ENCODE results near the gene CEP112. TPM values are rescaled to one million over a fixed set of nuclear protein-coding genes. Genes with fewer than 3 reads are reported as not detected.

The CEP112 gene
- total and polyA plus RNA-seq, 2 of the 4 experiments (the other 2 are of a cell fraction), result 2.5 to 5.6 TPM

DNA sequence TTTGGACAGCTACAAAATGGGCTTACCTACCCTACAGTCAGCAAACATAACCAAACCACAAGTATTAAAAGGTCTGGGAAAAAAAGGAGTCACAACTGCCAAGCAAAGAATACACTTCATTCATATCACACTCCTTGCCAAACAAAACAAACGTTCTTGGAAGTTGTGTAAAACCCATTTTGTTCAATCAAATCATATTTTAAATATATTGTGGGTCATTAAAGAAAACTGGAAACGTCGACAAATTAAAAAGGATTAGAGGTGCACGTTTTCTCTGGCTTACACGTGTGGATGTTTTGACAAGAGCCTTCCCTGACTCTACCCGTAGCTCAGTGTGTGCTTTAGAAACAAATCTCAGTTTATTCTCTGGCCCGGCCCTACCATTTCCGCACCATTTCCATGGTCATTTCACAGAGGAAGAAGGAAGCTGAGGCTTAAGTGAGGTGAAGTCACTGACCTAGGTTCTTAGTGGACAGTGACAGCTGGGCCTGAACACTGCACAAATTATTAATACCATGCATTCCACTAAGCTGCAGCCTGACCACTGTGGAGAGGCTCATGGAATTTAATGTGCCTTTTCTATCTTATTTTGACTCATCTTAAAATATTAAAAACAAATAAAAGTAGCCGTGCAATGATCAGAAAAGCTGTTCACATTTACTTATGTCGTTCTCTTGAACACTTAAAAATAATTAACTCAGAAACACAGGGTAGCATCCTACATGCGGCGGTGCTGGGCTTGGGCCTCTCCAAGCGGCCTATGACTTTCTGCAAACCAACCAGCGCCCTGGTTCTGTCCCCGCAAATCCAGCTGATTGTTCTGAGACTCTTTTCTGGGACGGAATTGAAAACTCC lies 968 bp downstream of the CEP112 start (continued):
- TF ChIP-seq CHD1 (IDR thresholded peaks at IDR 0.05; ENCODE audit: low read depth, low read length), result no peak
- no peak for TF ChIP-seq CEBPB (IDR thresholded peaks at IDR 0.05; ENCODE audit: low read depth, low read length)
- no peak for TF ChIP-seq RFX5 (IDR thresholded peaks at IDR 0.05; ENCODE audit: low read depth, low read length)
- no peak for TF ChIP-seq POLR2A (IDR thresholded peaks at IDR 0.05; ENCODE audit: low read depth, low read length)

DNA sequence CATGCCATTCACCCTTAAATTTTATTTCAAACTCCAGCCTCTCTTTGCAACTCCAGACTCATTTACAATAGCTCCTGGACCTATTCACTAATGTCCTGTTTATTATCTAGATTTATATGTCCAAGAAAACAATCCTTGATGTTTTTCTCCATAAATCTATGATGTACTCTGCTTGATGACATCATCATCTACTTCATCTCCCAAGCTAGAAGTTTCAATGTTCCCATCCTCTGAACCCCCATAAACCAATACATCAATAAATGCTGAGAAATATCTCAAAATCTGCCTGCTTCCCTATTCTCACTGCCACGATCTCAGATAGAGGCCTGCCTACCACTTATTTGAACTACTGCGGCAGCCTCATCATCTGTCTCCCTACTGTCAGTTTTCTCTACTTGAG lies 4.2 kb downstream of the CEP112 start:
- 76% methylated on average over 2 of the region's 2 CpGs; no CpG with 5 or more reads in 1 of the 2 experiments for WGBS, 2 experiments (ENCODE audit: extremely low coverage in 2 of 2, insufficient read length in 1 of 2)
- Histone ChIP-seq H3K9me1 (ENCODE audit: insufficient read depth, low read length) (no peaks in the 10 kb centered on the region), H3K4me3 (ENCODE audit: insufficient read depth, low read depth, low read length) (no peak overlapping the region), H3K56ac (ENCODE audit: extremely low read depth, insufficient read depth, low read length) (no peak overlapping the region), H4K20me1 (ENCODE audit: insufficient read depth, low read length) (no peaks in the 10 kb centered on the region; the same call in 1 of the 2 replicates), H2BK20ac (ENCODE audit: low read depth, low read length) (no peak overlapping the region), H4K5ac (ENCODE audit: low read depth, low read length) (no peak overlapping the region), H3K36me3 (ENCODE audit: control insufficient read depth, insufficient read depth, low read length) (no peaks in the 10 kb centered on the region), H4K91ac (ENCODE audit: insufficient read depth, low read depth, low read length) (no peak overlapping the region), H3K4me1 (ENCODE audit: control insufficient read depth, insufficient read depth, low read length) (peaks cover 7% of the 10 kb centered on the region), H2AK9ac (replicated peaks; ENCODE audit: low read depth, low read length, poor library complexity) (no peak overlapping the region), H4K8ac (ENCODE audit: low read depth in 2 of 2, low read length in 2 of 2) (no peak overlapping the region), H2BK120ac (ENCODE audit: low read depth, low read length) (no peak overlapping the region), H3K9me3 (ENCODE audit: control insufficient read depth, insufficient read depth, low read length) (no peaks in the 10 kb centered on the region), H3K27me3 (ENCODE audit: control insufficient read depth, insufficient read depth, low read length) (no peaks in the 10 kb centered on the region), H3K4me2 (ENCODE audit: low read depth, low read length) (no peak overlapping the region), H2BK15ac (ENCODE audit: low read depth, low read length) (no peak overlapping the region), H3K4ac (ENCODE audit: low read depth, low read length) (no peak overlapping the region), H3K23ac (ENCODE audit: low read depth, low read length) (no peak overlapping the region), H2BK5ac (ENCODE audit: low read depth, low read length, poor library complexity, severe bottlenecking) (no peak overlapping the region), H3K9ac (ENCODE audit: low read depth, low read length) (no peak overlapping the region), H3K14ac (replicated peaks; ENCODE audit: low read depth, low read length) (no peak overlapping the region), H3K27ac (ENCODE audit: insufficient read depth, low read length) (no peak overlapping the region), H2AFZ (replicated peaks; ENCODE audit: low read length, poor library complexity) (no peak overlapping the region), H3K79me1 (ENCODE audit: low read depth in 1 of 2, low read length in 2 of 2) (peaks cover 6 to 33% of the 10 kb centered on the region in 2 experiments), H3K18ac (ENCODE audit: low read depth, low read length) (no peak overlapping the region), H2AK5ac (ENCODE audit: low read depth, low read length) (no peak overlapping the region)
- BruUV-seq (replicated peaks), result no TSS peak
- POLR2A ChIA-PET (ENCODE audit: unreplicated experiment), result no interaction called here
- intact Hi-C loops (cut with micrococcal nuclease) (no loop called here), dilution Hi-C loops (cut with HindIII; ENCODE audit: low sequenced_read_pairs, unreplicated experiment) (no loop called here), in situ Hi-C loops (cut with MboI; ENCODE audit: low sequenced_read_pairs) (no loop called here)
- CTCF ChIA-PET, result interaction anchor here (0.5 kb wide), 1 partner anchor 328 kb away, joined by 4 read pairs; no protein-coding TSS in a partner anchor
- TF ChIP-seq CEBPB (IDR thresholded peaks at IDR 0.05; ENCODE audit: low read depth, low read length) (no peak), RFX5 (IDR thresholded peaks at IDR 0.05; ENCODE audit: low read depth, low read length) (no peak), MXI1 (IDR thresholded peaks at IDR 0.05; ENCODE audit: borderline replicate concordance, low read depth, low read length) (no peak), POLR2A (IDR thresholded peaks at IDR 0.05; ENCODE audit: low read depth, low read length) (no peak), RCOR1 (IDR thresholded peaks at IDR 0.05; ENCODE audit: insufficient replicate concordance, low read length) (no peak), NFE2L2 (IDR thresholded peaks at IDR 0.05; ENCODE audit: low read depth, low read length) (no peak)
- TF ChIP-seq, protein P1, sequence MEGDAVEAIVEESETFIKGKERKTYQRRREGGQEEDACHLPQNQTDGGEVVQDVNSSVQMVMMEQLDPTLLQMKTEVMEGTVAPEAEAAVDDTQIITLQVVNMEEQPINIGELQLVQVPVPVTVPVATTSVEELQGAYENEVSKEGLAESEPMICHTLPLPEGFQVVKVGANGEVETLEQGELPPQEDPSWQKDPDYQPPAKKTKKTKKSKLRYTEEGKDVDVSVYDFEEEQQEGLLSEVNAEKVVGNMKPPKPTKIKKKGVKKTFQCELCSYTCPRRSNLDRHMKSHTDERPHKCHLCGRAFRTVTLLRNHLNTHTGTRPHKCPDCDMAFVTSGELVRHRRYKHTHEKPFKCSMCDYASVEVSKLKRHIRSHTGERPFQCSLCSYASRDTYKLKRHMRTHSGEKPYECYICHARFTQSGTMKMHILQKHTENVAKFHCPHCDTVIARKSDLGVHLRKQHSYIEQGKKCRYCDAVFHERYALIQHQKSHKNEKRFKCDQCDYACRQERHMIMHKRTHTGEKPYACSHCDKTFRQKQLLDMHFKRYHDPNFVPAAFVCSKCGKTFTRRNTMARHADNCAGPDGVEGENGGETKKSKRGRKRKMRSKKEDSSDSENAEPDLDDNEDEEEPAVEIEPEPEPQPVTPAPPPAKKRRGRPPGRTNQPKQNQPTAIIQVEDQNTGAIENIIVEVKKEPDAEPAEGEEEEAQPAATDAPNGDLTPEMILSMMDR (conservative IDR thresholded peaks at IDR 0.05; ENCODE audit: low read depth, low read length), result no peak
- TF ChIP-seq, protein P2, sequence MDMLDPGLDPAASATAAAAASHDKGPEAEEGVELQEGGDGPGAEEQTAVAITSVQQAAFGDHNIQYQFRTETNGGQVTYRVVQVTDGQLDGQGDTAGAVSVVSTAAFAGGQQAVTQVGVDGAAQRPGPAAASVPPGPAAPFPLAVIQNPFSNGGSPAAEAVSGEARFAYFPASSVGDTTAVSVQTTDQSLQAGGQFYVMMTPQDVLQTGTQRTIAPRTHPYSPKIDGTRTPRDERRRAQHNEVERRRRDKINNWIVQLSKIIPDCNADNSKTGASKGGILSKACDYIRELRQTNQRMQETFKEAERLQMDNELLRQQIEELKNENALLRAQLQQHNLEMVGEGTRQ (IDR thresholded peaks at IDR 0.05; ENCODE audit: low read depth, low read length), result no peak
- ATAC-seq (ENCODE audit: low read depth), result no peak
- no peak for DNase-seq

All from IMR-90 (cell line).